Dermis blood vessel endothelial cell (primary cell): ENCODE data around the gene PET117. TPM values are rescaled to one million over a fixed set of nuclear protein-coding genes. Genes with fewer than 3 reads are reported as not detected.
"Not testable (repeated sequence)": the region's sequence is repeated elsewhere in the genome, so short reads cannot be mapped to it uniquely, and the experiment has no call there.

Experiments used
- DNase-seq: peaks from one replicate; pipeline ENCODE4 v3.0.0; 2010
- total RNA-seq: library from RNA; depleted of rRNA; stranded (reverse); fragments of >200 nt; gene quantifications from 2 replicates; pipeline ENCODE4 v1.2.3, GENCODE V29; 2014

Gene PET117
- total RNA-seq, 1 donor from 2014 or later = 14.3 TPM

DNA sequence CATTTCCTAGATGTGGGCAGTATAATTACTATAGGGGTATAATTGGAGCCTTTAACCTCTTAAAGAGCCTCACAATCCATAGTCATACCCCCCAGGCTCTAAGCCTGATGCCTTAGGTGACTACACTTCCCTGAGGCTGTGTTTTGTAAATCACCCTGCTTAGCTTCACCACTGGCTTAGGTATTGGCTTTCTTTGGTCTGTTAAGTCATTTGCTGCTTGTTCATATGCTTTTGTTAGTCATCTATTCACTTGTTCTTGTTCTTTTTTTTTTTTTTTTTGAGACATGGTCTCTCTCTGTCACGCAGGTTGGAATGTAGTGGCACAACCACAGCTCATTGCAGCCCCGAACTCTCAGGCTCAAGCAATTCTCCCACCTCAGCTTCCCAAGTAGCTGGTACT lies 26.7 kb downstream of the PET117 start:
- no peak for DNase-seq

DNA sequence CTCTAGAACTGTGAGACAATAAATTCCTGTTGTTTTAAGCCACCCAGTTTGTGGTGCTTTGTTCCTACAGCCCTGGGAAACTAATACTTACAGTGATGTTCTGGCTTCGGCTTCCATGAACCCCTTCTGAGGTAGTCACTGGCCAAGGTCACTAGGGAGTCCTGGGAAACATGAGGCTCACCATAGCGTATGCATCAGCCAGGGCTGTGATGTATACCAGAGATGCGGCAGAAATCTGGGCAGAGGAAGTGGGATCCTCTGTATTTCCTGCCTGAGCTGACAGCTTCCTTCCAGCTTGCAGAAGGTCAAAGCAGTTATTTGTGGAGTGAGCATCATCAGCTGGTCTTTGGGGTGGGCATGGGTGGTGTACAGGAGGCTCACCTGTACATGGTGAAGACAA lies 27.9 kb downstream of the PET117 start:
- peak; percentile 28 for DNase-seq

GRCh38 chr20:18166241-18166881 lies 28.7 kb downstream of the PET117 start:
- no peak for DNase-seq

DNA sequence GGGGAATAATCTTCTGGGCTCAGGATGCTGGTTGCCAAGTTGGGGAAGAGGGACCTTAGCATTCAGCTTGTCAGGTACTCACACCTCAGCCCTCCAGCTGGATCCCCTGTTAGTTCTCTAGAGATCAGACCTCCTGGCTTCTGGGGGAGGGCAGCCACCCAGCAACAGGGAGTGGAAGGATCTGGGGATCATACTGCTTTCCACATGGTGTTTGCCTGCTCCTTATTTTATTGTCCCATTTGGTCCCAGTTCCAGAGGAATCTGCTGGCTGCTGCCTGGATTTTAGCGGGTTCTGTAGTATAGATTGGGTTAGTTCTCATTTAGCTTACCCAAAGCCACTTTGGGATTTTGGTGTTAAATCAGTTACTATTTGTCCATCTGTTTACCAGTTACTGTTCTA lies 29.3 kb downstream of the PET117 start:
- DNase-seq = no peak

- no peak for DNase-seq
Observed at GRCh38 chr20:18172379-18172778, 34.7 kb downstream of the PET117 start.

DNA sequence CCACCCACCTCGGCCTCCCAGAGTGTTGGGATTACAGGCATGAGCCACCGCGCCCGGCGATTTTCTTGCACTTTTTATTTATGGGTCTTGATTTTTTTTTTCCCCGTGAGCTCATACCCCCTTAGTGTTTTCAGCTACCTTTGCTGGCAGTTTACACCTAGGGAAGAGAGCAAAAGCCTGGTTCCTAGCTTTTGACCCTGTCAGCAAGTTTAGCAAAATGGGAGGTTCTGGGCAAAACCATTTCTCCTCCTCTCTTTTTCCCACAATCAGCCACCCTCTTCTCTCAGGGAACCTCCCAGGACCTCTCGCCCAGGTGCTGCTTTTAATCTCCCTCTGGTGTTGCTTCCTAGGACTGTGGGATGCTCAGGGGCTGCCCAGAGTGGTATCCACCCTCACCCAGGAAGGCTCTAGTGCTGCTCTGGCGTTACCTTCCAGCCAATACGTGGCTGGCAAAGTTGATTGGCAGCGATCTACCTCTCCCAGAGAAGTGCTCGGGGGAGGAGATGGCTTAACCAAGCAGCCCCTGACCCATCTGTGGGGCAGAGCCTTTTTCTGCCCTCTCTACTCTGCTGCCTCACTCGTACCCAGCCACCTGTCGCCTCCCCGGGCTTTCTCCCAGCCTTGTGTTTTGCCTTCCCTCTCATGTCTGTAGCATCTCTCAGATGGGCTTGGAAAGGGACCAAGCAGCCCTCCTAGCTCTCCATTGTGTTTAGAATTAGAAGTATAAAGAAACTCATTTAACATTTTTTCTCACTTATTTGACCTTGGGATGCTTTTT lies 37.4 kb downstream of the PET117 start:
- DNase-seq = no peak

GRCh38 chr20:18176318-18176785 lies 38.7 kb downstream of the PET117 start:
- no peak for DNase-seq

- DNase-seq = not testable (repeated sequence)
Observed at GRCh38 chr20:18180366-18180765, 42.7 kb downstream of the PET117 start.

DNA sequence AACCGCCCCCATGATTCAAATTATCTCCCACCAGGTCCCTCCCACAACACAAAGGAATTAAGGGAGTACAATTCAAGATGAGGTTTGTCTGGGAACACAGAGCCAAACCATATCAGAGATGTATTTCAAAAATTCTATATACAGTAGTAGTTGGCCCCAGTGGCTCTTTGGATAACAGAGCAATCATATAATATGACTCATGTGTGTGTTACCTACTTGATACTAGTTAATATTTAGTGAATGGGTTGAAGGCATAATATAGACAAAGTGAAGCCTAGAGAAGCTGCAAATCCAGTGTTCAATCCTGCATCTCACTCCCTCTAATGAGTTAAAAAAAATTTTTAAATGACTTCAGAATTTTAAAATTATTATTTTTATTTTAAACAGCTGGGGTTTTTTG lies 43.2 kb downstream of the PET117 start:
- no peak for DNase-seq

- DNase-seq = no peak
Observed at GRCh38 chr20:18187020-18187419, 49.4 kb downstream of the PET117 start.

DNA sequence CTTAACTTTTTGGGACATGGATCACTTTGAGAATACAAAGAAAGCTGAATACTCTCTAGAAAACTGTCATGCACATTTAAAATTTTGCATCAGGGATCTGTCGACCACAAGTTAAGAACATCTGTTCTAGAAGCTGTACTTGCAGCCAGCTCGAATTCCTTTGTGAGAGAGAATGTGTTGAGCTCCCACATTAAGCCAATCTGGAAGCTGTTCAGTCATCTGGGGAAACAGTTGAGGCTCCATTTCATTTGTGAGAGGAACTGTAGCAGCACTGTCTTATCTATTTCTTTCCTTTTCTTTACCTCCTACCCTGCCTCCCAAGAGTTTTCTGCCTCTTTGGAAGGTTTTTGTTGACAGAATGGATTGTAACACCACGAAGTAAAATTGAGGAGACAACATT lies 50.8 kb downstream of the PET117 start:
- no peak for DNase-seq

GRCh38 chr20:18190338-18191233 lies 52.9 kb downstream of the PET117 start:
- DNase-seq = no peak

GRCh38 chr20:18191306-18191705 lies 53.6 kb downstream of the PET117 start:
- DNase-seq = no peak

Other genes starting within 250 kb of the PET117 start
- gene SNX5, start 169.1 kb upstream of the PET117 start, total RNA-seq = 97.3 and 135 TPM in 2 replicates
- 8.5 and 21.5 TPM in 2 replicates for gene MGME1, start 168.8 kb upstream of the PET117 start, total RNA-seq
- gene OVOL2, start 79.9 kb upstream of the PET117 start, total RNA-seq = not detected in 2 replicates
- 9.1 and 11.1 TPM in 2 replicates for gene KAT14, start within 50 bp of the PET117 start, total RNA-seq
- 17.8 and 27.9 TPM in 2 replicates for gene ZNF133, start 150.7 kb downstream of the PET117 start, total RNA-seq